ENCODE data around the gene SIAH1.

GRCh38 chr16:48369765-48370164 lies 15.4 kb downstream of the SIAH1 start:
- TF ChIP-seq CTCF (IDR thresholded peaks at IDR 0.05; ENCODE audit: low read depth, low read length) (no peak), EZH2phosphoT487 (IDR thresholded peaks at IDR 0.05; ENCODE audit: low read depth) (no peak)
